MM.1S (cell line): Measurements from ENCODE around the gene MGAM2.

Experiments
- DNase-seq: peaks from one replicate; pipeline ENCODE4 v3.0.0-alpha.2; 2015
- H2AFZ ChIP-seq: fragments of 300-600 bp; sonication (generic); 2 replicates; pipeline ENCODE4 v1.6.0; 2016; ENCODE audit warnings: antibody characterized with exemption, low read length
- H3F3A ChIP-seq: fragments of 300-600 bp; sonication (generic); 2 replicates; pipeline ENCODE4 v1.6.1; 2016; ENCODE audit warnings: mild to moderate bottlenecking, antibody characterized with exemption, low read length, moderate library complexity, mixed read lengths; ENCODE audit not compliant: insufficient read depth
- H3K27ac ChIP-seq: fragments of 300-600 bp; sonication (generic); 2 replicates; pipeline ENCODE4 v1.5.1; 2016; ENCODE audit warnings: mild to moderate bottlenecking, low read length
- H3K27me3 ChIP-seq: fragments of 300-600 bp; sonication (generic); replicated peaks from 2 replicates; pipeline ENCODE4 v1.6.0; 2016; ENCODE audit warnings: low read length; ENCODE audit not compliant: insufficient read depth
- H3K36me3 ChIP-seq: fragments of 300-600 bp; sonication (generic); replicated peaks from 2 replicates; pipeline ENCODE4 v1.6.1; 2016; ENCODE audit warnings: mild to moderate bottlenecking, low read length, mixed read lengths; ENCODE audit not compliant: insufficient read depth
- H3K4me1 ChIP-seq: fragments of 300-600 bp; sonication (generic); 2 replicates; pipeline ENCODE4 v1.6.1; 2016; ENCODE audit warnings: low read length, mixed read lengths
- H3K4me2 ChIP-seq: fragments of 300-600 bp; sonication (generic); 2 replicates; pipeline ENCODE4 v1.6.0; 2016; ENCODE audit warnings: low read depth, low read length
- H3K4me3 ChIP-seq: fragments of 300-600 bp; sonication (generic); 2 replicates; pipeline ENCODE4 v1.5.1; 2016; ENCODE audit warnings: low read length, mixed read lengths
- H3K79me2 ChIP-seq: fragments of 300-600 bp; sonication (generic); 2 replicates; pipeline ENCODE4 v1.6.1; 2016; ENCODE audit warnings: mixed run types, low read length, mixed read lengths
- H3K9ac ChIP-seq: fragments of 300-600 bp; sonication (generic); 2 replicates; pipeline ENCODE4 v1.6.1; 2016; ENCODE audit warnings: low read length, mixed read lengths
- H3K9me2 ChIP-seq: fragments of 300-600 bp; sonication (generic); replicated peaks from 2 replicates; pipeline ENCODE4 v1.6.1; 2016; ENCODE audit warnings: mild to moderate bottlenecking, low read length, mixed read lengths; ENCODE audit not compliant: insufficient read depth
- H3K9me3 ChIP-seq: fragments of 300-600 bp; sonication (generic); replicated peaks from 2 replicates; pipeline ENCODE4 v1.6.1; 2016; ENCODE audit warnings: mild to moderate bottlenecking, low read length, mixed read lengths; ENCODE audit not compliant: insufficient read depth
- H4K20me1 ChIP-seq: fragments of 300-600 bp; sonication (generic); 2 replicates; pipeline ENCODE4 v1.6.1; 2016; ENCODE audit warnings: mild to moderate bottlenecking, low read length, moderate library complexity, mixed read lengths; ENCODE audit not compliant: insufficient read depth
- EZH2 ChIP-seq: fragments of 300-600 bp; sonication (generic); optimal IDR thresholded peaks from 2 replicates; pipeline ENCODE3; 2017; ENCODE audit warnings: low read depth, mild to moderate bottlenecking, antibody characterized with exemption, low read length, mixed read lengths
- EZH2phosphoT487 ChIP-seq: fragments of 300-600 bp; sonication (generic); IDR thresholded peaks from 2 replicates; pipeline ENCODE4 v1.6.1; 2018; ENCODE audit warnings: antibody characterized with exemption, low read length
- TF ChIP-seq, protein P1 (sequence below): fragments of 300-600 bp; sonication (generic); IDR thresholded peaks from 2 replicates; pipeline ENCODE4 v1.5.1; 2016; ENCODE audit warnings: antibody characterized with exemption, low read length, mixed read lengths

The MGAM2 gene

DNA sequence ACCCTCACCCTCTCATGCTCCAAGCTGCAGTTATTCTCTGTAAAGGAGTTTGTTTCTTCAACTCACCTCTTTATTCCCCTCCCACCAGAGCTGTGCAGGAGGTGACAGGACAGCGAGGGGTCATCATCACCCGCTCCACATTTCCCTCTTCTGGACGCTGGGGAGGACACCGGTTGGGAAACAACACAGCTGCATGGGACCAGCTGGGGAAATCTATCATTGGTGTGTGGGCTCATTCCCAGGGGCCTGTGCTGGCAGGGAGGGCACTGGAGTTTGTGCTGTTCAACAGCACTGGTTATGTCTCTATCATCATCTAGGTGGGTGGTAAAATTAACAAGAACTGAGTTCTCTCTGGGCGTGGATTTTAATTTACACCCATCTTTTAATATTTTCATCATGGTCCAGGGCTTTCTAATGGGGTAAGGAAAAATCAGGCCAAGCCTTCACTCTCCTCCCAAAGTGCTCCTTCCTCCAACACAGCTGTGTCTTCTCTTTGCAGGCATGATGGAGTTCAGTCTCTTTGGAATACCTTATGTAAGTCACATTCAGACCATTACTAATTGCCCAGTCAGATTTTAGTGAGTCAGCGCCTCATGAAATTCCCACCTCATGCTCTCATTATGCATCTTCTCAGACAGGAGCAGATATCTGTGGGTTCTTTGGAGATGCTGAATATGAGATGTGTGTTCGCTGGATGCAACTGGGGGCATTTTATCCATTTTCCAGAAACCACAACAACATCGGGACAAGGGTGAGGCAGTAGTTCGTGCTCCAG lies 84.7 kb downstream of the MGAM2 start:
- no peak for TF ChIP-seq EZH2phosphoT487
- TF ChIP-seq EZH2, result no peak
- TF ChIP-seq, protein P1, sequence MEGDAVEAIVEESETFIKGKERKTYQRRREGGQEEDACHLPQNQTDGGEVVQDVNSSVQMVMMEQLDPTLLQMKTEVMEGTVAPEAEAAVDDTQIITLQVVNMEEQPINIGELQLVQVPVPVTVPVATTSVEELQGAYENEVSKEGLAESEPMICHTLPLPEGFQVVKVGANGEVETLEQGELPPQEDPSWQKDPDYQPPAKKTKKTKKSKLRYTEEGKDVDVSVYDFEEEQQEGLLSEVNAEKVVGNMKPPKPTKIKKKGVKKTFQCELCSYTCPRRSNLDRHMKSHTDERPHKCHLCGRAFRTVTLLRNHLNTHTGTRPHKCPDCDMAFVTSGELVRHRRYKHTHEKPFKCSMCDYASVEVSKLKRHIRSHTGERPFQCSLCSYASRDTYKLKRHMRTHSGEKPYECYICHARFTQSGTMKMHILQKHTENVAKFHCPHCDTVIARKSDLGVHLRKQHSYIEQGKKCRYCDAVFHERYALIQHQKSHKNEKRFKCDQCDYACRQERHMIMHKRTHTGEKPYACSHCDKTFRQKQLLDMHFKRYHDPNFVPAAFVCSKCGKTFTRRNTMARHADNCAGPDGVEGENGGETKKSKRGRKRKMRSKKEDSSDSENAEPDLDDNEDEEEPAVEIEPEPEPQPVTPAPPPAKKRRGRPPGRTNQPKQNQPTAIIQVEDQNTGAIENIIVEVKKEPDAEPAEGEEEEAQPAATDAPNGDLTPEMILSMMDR, result no peak
- H3K4me3 ChIP-seq, result no peak overlapping the region
- H3K27ac ChIP-seq, result no peak overlapping the region
- no peaks in the 10 kb centered on the region for H3K36me3 ChIP-seq
- DNase-seq, result no peak
- no peak overlapping the region for H3K4me2 ChIP-seq
- no peaks in the 10 kb centered on the region for H3K9me2 ChIP-seq
- H3K9me3 ChIP-seq, result no peaks in the 10 kb centered on the region
- no peak overlapping the region for H3K9ac ChIP-seq
- H3K27me3 ChIP-seq, result no peaks in the 10 kb centered on the region
- no peaks in the 10 kb centered on the region for H4K20me1 ChIP-seq
- no peak overlapping the region for H2AFZ ChIP-seq
- no peaks in the 10 kb centered on the region for H3K79me2 ChIP-seq
- H3F3A ChIP-seq, result no peaks in the 10 kb centered on the region
- no peaks in the 10 kb centered on the region for H3K4me1 ChIP-seq

GRCh38 chr7:142200206-142200605 lies 88.7 kb downstream of the MGAM2 start:
- Histone ChIP-seq H3K79me2 (no peaks in the 10 kb centered on the region), H3F3A (no peaks in the 10 kb centered on the region), H3K9ac (no peak overlapping the region), H3K4me1 (no peaks in the 10 kb centered on the region), H2AFZ (no peak overlapping the region), H3K36me3 (no peaks in the 10 kb centered on the region), H4K20me1 (no peaks in the 10 kb centered on the region), H3K9me2 (no peaks in the 10 kb centered on the region), H3K4me2 (no peak overlapping the region), H3K9me3 (no peaks in the 10 kb centered on the region), H3K27ac (no peak overlapping the region), H3K4me3 (no peak overlapping the region), H3K27me3 (no peaks in the 10 kb centered on the region)
- no peak for DNase-seq
- TF ChIP-seq, protein P1, result no peak
- TF ChIP-seq EZH2, result no peak

DNA sequence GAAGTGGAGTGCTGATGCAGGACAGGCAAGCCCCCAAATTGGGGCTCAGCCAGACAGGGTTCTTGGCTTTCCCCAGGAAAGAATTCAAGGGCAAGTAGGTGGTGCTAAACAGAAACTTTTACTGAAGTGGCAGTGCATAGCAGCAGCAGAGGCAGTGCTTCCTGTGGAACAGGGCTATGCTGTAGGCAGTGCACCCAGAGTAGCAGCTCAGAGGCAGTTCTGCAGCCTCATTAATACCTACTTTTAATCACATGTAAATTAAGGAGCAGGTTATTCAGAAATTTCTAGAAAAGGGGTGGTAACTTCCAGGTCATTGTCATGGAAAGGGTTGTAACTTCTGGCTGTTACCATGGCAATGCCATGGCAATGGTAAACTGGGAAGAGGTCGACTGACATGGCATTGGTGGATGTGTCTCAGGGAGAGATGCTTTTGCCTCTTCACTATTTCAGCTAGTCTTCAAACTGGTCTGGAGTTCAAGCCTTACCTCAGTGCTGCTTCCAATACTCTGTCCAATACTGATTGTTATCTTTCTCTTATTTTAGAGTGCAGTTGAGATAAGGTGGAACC lies 117.1 kb downstream of the MGAM2 start:
- Histone ChIP-seq H3K4me2 (no peak overlapping the region), H3F3A (no peaks in the 10 kb centered on the region), H3K4me3 (no peak overlapping the region), H3K4me1 (no peaks in the 10 kb centered on the region), H3K9ac (no peak overlapping the region), H2AFZ (no peak overlapping the region), H3K27me3 (no peaks in the 10 kb centered on the region), H3K79me2 (no peaks in the 10 kb centered on the region), H3K9me2 (no peaks in the 10 kb centered on the region), H3K9me3 (no peaks in the 10 kb centered on the region), H3K27ac (no peak overlapping the region), H3K36me3 (no peaks in the 10 kb centered on the region), H4K20me1 (no peaks in the 10 kb centered on the region)
- TF ChIP-seq, protein P1, result no peak
- TF ChIP-seq EZH2phosphoT487, result no peak
- TF ChIP-seq EZH2, result no peak
- DNase-seq, result no peak
